ENCODE results near the gene FSIP1.
A peak's percentile ranks its signal among the peaks of the same experiment; 100 is the strongest.

FSIP1 gene

DNA sequence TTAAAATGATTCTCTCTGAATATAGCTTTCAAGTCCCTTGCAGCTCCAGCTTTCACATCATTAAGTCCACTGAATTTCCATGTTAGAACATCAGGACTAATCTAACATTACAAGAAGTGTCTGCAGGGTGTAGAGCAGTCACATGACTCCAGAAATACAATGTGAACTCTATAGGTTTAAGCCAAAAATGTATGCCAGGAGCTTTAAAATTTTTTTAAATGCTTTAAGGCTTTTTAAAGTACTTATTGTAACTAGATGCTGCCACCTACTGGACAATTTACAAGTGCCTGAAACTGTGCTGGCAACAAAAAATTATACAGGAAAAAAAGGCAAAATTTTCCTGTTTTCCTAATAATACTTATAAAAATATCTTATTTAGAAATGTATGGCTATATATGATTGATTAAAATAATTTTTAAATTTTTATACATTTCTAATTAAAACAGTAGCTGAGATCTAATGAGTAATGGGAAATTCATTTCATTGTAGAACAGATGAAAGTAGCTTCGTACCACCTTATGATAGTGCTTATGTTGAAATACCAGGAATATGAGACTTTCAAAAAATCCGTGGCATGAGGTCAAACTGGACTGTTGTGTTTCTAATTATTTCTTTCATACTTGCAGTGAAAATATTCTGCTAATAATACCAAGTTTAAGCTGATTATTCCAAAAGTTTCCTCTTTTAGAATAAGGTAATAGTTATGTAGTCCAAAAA lies 25.7 kb downstream of the FSIP1 start:
- DNase-seq (ENCODE audit: low read depth), result peak; percentile 71

DNA sequence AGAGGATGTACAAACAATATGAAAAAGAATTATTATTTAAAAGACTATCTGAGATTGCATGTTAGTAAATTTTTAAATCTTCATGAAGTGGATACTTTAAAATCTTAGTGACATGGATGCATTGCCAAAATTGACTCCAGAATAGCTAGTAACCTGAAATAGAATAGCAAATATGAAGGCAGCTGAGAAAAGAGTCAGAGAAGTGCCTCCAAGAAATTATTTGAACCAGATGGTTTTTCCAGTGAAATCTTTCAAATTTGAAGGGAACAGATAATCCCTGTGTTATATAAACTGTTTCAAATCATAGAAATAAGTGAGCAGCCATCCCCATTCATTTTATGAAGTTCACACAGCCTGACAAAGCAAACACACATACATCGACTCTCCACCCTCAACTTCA lies 29.6 kb downstream of the FSIP1 start:
- DNase-seq (ENCODE audit: low read depth), result no peak

DNA sequence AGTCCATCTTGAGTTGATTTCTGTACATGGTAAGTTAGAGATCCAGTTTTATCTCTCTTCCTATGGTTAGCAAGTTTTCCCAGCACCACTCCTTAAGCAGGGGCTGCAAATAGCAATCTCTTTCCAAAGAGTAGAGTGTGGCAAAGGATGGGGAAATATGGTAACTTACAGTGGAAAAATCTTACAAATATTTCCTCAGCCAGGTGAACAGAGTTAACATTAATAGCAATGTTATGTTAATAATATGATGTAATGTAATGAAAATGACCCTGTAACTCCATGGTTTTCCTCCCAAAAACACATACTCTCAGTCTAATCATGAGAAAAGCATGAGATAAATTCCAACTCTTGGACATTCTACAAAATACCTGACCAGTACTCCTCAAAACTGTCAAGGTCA lies 30.4 kb downstream of the FSIP1 start:
- DNase-seq (ENCODE audit: low read depth), result no peak

DNA sequence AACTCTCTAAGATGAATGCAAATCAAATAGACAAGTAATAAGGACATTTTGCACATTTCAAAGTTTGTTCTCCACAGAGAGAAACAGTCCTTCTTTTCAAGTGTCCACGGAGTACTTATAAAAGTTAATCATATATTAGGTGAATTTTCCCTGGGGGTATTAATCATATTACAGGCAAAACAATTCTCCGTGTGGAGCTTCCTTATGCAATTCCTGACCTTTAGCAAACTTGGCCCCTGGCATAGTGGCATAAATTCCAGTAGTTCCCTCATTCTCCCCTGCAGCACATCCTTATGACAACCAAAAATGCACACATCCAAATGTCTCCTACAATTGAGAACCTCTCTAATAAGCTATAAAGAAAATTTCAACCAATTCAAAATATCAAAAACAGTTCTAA lies 34.4 kb downstream of the FSIP1 start:
- DNase-seq (ENCODE audit: low read depth), result no peak

DNA sequence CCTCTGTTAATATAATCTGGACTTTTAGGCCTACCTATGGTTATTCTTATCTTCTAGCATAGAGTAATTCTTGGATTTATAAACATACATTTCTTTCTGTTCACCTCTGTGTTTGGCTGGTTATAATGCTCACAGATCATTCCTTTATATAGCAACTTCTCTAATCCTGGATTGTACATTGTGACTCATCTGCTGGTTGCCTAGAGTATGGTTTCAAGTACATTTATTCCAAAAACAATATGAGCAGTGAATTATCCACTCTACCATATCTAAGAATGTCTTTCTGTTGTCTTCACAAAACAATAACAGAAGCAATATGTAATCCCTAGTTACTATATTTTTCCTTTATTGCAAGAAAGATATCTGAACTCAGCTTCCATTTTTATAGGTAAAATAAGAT lies 35.3 kb downstream of the FSIP1 start:
- peak; percentile 84 for DNase-seq (ENCODE audit: low read depth)

DNA sequence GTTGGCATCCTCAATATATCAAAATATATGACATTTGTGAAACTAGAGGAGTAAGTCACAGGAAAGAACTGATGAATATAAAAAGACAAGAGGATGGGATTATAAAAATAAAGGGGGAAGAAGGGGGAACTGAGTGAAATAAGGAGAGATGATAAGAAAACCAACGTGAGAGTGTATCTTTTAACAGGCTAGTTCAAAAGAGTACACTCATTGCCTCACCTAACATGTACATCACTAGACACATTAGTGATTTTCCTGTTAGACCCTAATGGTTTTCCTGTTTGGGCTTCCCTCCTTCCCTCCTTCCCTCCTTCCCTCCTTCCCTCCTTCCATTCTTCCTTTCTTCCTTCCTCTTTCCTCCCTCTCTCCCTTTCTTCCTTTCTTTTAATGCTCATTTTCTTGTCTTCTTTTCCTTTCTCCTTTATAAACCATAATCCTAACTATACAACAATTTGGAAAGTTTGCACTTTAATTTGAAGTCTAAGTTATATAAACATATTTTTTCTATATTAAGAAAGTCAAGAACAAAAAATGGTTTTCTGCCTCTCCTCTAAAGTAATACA lies 35.8 kb downstream of the FSIP1 start:
- DNase-seq (ENCODE audit: low read depth), result no peak

DNA sequence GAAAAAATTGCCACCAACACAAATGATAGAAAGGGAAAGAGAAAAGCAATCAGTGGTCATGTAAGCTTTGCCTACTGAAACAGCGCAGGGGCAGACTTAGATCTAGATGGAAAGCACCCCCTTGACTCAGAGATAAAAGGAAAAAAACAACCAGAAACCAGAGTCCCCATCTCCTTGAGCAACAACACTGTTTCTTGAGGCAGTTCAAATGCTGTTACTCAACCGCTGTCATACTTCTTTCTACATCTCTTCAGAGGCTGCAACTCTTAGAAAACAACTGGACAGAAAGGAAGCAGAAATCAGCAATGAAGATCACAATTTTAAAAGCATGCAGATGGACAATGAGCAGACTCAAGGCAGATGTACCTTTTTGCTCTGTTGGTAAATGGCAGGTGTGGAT lies 36.5 kb downstream of the FSIP1 start:
- peak; percentile 61 for DNase-seq (ENCODE audit: low read depth)

DNA sequence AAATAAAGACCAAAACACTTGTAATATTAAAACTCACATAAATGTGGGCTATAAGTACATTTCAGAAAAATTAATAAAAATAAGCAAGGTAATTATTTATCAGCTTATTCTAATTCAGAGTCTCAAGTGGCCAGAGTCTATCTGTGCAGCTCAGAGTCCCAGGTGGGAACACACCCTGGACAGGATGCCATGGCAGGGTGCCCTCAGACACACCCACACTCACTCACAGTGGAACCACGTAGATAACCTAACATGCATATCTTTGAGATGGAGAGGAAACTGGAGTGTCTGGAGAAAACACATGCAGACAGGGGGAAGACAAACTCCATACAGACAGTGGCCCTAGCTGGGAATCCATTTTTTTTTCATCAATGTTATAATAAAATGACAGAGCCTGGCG lies 37.2 kb downstream of the FSIP1 start:
- no peak for DNase-seq (ENCODE audit: low read depth)

DNA sequence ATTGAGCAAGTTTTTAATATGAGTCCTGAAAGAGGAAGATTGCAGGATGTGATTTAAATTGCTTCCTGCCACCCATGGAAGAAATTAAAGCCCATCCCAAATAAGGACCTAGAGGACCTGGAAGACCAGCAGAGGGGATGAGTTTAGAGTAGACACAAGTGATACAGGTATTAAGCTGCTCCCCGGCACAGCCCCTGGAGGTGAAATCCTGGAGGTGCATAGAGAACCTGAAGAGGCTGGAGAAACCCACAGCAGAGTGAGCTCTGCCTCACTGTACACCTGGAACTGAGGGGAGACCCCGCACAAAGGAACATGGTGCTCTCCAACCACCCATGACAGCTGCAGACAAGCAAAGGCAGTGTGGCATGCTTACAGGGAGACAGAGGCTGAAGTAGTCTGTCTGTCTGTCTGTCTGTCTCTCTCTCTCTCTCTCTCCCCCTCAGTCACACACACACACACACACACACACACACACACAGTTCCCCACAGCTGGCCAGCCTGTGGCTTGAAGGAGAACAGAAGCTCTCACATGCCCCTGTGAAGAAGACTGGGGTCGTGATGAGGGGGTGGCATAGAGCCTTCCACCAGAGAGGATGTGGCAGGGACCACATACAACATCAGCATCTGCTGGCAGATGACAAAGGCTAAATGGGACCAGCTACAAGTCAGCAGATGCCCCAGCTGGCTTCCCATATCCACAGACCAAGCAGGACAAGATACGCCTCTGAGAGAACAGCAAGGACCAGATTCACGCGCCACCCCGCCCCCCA lies 38.1 kb downstream of the FSIP1 start:
- DNase-seq (ENCODE audit: low read depth), result no peak

DNA sequence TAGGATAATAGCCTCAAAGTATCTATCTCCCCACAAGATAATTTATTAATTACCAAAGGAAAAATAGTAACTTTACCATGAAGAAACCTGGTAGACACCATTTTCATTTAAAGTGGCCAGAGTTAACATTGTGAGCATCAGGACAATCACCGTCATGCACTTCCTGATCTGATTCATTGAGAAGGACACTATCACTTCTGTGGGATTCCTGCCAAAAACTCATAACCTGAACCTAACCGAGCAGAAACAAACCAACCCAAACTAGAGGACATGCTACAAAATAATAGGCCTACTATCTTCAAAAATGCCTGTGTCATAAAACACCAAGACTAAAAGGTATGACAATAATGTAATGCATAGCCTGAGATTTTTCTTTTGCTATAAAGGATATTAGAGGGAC lies 39.0 kb downstream of the FSIP1 start:
- DNase-seq (ENCODE audit: low read depth), result no peak

DNA sequence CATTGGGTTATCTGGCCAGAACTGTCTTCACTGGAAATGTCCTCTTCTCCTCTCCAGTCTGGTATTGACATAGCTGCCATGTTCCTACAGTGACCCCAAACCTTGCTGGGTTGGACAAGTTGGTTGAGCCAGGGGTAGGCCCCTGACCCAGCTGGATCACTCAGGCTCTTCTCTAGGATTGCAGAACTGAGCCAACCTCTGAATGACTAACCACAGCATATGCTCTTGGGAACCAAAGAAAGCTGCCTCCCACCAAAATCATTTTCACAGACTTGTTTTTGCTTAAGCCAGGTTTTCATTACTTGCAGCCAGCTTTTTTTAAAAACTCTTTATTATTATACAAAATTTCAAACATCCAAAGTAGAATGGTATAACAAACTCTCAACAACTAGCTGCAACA lies 41.4 kb downstream of the FSIP1 start:
- peak; percentile 31 for DNase-seq (ENCODE audit: low read depth)

DNA sequence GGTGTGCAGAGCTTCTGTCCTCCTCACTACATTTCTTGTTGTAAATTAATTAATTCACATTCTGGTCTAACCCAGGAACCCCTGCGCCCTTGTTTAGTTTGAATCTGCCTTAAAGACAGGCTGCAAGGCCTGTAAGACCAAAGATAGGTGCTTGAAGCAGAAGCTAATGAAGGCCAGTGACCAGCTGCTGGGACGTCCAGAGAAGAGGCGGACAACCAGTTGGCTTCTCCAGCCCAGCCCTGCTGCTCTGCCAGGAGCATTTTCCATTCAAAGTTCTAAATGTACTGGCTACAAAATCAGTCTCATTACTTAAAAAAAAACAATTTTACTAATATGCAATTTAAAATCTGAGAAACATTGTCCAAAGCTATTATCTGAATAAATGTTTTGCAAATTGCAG lies 43.6 kb downstream of the FSIP1 start:
- no peak for DNase-seq (ENCODE audit: low read depth)

DNA sequence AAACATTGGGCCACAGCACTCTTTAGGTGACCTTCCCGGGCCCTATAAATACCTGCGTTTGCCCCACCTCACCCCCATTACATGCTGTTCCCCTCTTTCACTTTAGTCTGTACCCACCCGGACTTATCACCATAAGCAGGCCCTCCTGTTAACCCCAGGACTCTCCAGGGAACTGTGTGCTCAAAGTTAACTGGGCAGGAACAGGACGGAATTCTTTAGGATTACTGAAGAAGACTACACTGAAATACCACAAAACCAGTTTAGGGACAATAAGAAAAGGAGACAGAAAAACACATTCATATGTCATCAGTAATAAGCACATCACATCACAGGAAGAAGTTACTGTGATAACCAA lies 45.5 kb downstream of the FSIP1 start:
- DNase-seq (ENCODE audit: low read depth), result no peak

DNA sequence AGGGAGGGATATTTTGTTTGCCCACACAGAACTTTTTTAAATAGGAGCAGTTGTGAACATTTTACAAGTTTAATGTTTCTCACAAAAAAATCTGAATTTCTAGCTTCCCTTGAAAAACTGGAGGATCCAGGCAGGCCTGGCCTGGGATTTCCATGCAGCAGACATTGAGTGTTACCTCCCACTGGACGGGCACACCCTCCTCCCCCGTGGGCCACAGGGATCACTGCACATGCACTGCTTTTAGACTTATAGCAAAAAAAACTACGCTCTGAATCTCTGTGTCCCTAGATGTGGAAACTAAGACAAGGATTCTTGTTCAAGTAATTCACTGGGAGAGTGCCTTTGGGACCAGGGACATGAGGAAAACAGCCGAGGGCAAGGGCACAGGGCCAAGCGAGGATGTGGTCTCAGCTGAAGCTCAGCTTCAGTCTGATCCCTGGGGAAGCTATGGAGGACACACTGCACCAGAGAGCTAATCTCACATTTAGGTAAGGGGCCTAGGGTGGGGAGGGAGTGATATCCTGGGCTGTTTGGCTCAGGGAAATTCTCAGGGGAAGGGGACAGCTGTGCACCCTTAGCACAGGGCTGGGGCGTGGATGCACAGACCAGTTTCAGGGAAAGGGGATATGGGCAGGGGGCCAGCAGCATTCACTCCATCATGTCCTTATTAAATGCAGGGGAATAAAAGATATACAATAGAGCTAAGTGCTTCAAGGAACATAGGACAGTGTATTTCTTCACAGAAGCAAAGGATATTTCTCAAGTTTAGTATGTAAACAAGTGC lies 46.0 kb downstream of the FSIP1 start:
- DNase-seq (ENCODE audit: low read depth), result no peak

DNA sequence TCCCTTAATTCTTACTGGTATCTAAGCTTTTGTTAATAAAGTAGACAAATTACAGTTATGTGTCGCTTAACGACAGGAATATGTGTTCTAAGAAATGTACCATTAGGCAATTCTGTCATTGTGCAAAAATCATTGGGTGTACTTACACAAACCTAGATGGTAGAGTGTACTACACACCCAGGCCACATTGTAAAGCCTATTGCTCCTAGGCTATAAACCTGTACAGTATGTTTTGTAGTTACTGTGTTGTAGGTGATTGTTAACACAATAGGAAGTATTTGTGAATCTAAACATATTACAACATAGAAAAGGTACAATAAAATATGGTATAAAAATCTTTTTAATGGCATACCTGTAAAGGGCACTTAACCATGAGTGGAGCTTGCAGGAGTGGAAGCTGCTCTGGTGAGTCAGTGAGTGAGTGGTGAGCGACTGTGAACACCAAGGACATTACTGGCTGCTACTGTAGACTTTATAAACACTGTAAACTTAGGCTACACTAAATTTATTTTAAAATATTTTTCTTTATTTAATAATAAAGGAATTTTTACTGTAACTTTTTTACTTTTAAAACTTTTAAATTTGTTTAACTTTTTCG lies 47.4 kb downstream of the FSIP1 start:
- peak; percentile 41 for DNase-seq (ENCODE audit: low read depth)

DNA sequence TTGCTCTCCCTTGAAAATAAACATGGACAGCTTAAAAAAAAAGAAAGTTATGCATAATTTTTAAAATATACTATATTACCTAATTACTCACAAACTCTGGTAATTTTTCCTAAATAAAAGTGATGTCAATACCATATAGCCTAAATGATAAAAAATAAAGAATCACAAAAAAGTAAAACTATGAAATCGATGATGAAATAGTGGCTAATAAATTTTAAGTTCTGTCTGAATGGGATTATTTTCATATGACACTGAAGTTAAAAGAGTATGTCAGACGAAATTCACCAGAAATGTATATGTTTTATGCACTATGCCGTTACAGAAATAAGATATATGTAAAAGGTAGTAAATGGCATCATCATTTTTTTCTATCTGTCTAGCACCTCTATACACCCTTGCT lies 51.4 kb downstream of the FSIP1 start:
- no peak for DNase-seq (ENCODE audit: low read depth)

DNA sequence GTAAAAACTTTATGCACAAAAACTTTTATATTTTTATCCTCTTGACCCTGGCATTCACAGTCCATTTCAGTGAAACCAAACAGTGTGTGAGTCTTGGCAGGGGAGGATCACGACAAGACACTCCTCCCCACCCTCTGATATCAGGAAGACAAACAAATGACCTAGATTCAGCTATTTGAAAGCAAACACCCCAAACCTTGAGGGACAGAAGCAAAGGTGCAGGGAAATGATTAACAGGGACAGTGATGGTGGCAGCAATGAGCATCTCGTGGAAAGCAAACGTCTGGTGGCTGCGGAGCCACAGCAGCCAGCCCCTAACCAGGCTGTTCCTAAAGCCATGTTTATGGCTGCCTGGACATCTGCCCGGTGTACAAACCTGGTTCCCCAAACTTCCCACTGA lies 52.1 kb downstream of the FSIP1 start:
- DNase-seq (ENCODE audit: low read depth), result no peak

DNA sequence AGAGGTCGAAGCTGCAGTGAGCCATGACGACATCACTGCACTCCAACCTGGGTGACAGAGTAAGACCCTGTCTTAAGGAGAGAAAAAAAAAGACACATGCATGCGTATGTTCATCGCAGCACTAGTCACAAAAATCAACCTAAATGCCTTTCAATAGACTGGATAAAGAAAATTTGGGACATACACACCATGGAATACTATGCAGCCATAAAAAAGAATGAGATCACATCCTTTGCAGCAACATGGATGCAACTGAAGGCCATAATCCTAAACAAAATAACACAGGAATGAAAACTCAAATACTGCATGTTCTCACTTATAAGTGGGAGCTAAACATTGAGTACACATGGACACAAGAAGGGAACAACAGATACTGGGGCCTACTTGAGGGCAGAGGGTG lies 53.1 kb downstream of the FSIP1 start:
- DNase-seq (ENCODE audit: low read depth), result no peak

DNA sequence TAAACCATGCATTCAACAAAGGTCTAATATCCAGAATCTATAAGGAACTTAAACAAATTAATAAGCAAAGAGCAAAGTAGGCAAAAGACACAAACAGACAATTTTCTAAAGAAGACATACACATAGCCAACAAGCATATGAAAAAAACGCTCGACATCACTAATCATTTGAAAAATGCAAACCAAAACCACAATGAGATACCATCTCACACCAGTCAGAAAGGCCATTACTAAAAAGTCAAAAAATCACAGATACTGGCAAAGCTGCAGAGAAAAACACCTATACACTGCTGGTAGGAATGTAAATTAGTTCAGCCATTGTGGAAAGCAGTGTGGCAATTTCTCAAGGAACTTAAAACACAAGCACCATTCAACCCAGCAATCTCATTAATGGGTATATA lies 53.8 kb downstream of the FSIP1 start:
- DNase-seq (ENCODE audit: low read depth), result peak; percentile 41

DNA sequence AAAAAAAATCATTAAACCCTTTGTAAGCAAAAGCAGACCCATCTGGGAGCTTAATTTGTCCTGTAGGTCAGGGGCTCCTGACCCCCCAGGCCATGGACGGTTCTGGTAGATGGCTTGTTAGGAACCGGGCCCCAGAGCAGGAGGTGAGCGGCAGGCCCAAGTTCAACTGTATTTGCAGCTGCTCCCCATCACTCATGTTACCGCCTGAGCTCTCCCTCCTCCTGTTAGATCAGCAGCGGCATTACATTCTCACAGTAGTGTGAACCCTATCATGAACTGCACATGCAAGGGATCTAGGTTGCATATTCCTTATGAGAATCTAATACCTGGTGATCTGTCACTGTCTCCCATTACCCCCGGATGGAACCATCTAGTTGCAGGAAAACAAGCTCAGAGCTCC lies 60.7 kb downstream of the FSIP1 start:
- DNase-seq (ENCODE audit: low read depth), result no peak

DNA sequence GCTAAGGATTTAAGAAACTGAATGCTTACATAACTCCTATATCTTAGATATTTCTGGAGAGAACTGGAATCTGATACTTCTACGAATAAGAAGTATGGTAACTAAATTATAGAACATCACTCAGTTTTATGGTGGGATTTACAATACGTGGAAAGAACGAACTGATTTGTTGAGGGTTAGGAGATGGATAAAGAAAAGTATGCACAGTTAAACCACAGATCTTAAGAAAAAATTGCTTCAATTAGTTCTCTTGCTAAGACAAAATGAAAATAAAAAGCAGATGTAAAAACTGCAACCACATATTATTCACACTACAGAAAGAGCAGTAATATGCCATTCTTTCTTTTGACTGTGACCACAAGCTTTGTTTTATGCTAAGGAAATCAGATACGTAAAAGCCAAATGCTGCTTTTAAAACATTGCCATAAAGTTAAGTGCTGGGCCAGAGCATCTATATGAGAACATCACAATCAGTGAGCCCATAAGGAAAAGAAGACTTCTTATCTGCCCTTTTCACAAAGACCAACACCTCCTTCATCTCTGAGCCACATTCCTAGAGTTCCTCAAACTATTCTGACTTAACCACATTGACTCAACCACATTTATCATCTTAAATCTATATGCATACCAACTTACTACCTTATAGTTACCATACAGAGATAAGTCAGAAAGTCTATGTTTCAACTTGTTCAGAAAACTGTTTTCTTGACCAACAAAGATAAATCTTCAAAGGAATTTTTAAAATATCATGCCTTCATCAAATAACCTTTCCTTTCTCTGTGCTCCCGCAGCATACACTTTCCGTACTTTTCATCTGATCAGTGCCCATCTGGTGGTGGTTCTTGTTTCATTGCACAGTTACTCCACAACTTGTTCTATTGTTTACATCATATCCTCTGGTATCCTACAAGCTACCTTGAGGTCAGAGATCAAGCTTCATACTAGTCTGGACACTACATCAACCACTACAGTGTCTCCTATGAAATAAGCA lies 61.7 kb downstream of the FSIP1 start:
- peak; percentile 63 for DNase-seq (ENCODE audit: low read depth)
